ENCODE results near the gene JAK3. TPM values are rescaled to one million over a fixed set of nuclear protein-coding genes. Genes with fewer than 3 reads are reported as not detected.

JAK3 gene
- total RNA-seq, 1 donor from 2014 or later, result 15.9 TPM

DNA sequence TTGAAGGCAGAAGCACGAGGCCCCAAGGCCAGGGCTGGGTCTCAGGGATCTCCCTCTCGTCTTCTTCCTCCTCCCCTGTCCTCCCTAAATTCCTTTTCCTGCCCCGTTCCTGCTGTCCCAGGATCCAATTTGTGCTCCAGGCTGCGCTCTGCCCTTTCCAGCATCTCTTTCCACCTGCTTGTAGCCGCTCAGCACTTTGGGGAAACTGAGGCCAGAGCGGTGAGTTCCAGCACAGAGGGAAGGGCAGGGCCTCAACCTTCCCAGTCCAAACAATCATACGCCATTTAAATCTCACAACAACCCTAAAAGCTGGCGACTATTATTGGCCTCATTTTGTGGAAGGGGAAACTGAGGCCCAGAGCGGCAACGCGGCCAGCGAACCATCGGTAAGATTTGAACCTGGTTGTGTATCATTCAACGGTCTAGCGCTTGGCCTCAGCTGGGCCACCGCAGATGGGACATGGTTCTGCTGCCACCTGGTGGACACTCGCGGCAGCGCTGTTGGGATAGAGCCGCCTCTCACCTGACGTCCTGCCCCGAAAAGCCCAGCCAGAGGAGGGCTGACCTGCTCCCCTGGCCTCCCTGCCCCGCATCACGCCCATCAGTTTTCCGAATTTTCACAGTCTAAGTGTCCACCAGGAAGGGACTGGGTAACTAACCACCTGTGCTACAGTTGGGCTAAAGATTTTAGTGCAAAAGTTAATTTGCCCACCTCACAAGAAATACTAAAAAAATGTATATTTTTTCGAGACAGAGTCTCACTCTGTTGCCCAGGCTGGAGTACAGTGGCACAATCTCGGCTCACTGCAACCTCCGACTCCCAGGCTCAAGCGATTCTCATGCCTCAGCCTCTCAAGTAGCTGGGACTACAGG is 7.7 kb upstream of the JAK3 start:
- peak; percentile 55 to 75 for ATAC-seq
- peak; percentile 98 for TF ChIP-seq CTCF (IDR thresholded peaks at IDR 0.05)
- intact Hi-C loops (cut with DNase I), result no loop called here

DNA sequence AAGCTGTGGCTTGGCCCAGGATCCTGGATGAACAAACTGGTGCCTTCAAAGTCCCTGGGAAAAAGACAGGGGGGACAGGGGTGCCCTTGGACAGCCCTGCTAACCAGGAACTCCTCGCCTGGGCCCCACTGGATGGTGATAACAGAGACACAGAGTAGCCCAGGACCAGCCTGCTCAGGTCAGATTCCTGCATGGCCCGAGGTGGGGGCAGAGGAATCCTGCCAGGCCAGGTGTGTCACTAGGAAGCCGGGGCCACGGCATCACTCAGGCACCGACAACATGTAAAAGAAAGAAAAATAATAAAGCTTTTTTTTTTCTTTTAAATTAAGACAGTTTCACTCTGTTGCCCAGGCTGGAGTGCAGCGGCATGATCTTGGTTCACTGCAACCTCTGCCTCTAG is 6.3 kb upstream of the JAK3 start:
- no peak for ATAC-seq
- TF ChIP-seq CTCF (IDR thresholded peaks at IDR 0.05), result no peak
- H3K27ac ChIP-seq, result no peak overlapping the region
- no peaks in the 10 kb centered on the region for H3K9me3 ChIP-seq
- H3K4me1 ChIP-seq, result peaks cover 8% of the 10 kb centered on the region
- no peak for DNase-seq
- H3K4me3 ChIP-seq, result no peak overlapping the region
- intact Hi-C loops (cut with DNase I), result no loop called here
- no peaks in the 10 kb centered on the region for H3K27me3 ChIP-seq (ENCODE audit: low read depth)
- H3K36me3 ChIP-seq, result no peaks in the 10 kb centered on the region

More for the DNA sequence above, 7.7 kb upstream of the JAK3 start:
- no peaks in the 10 kb centered on the region for H3K36me3 ChIP-seq
- no peak overlapping the region for H3K4me3 ChIP-seq
- no peaks in the 10 kb centered on the region for H3K27me3 ChIP-seq (ENCODE audit: low read depth)
- H3K4me1 ChIP-seq, result peaks cover 11% of the 10 kb centered on the region
- peak; percentile 90 for DNase-seq
- H3K9me3 ChIP-seq, result no peaks in the 10 kb centered on the region
- H3K27ac ChIP-seq, result no peak overlapping the region

DNA sequence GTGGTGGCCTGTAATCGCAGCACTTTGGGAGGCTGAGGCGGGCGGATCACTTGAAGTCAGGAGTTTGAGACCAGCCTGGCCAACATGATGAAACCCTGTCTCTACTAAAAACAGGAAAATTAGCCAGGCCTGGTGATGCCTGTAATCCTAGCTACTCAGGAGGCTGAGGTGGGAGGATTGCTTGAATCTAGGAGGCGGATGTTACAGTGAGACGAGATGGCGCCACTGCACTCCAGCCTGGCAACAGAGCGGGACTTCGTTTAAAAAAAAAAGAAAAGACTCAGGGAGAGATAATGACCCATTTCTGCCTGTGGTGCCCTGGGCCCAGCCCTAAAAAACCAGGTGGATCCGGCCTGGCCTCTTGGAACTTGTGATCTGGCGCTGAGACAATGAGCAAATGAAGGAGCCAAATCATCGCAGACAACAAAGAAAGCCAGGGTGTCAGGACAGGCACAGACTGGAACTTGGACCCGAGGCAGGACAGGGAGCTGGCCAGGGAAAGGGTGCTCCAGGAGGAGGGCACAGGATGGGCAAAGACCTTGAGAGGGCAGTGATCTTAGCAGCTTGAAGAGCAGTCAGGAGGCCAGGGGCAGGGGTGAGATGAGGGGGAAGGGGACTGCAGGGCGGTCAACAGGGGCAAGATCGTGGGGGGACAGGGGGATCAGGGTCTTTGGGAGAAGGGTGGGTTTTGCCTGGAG is 962 bp upstream of the JAK3 start:
- peaks cover 29% of the 10 kb centered on the region for H3K4me1 ChIP-seq
- no peak for ATAC-seq
- intact Hi-C loops (cut with DNase I), result no loop called here

DNA sequence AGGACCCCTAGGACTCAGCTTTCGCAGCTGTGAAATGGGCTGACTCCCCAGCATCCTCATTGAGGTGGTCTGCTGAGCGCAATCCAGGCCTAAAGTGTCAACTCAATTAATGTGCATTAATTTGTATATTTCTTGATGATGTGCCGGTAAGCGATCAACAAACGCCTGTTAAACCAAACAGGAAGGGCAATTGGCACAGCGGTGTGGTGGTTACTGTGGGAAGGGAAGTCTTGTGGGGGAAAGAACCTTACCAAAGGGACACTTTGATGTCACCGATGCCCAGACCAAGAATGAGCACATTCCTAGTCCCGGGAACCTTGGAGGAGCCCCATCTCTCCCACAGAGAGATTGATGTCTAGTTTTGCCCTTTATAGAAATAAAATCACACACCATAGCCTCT is 1.6 kb downstream of the JAK3 start:
- TF ChIP-seq CTCF (IDR thresholded peaks at IDR 0.05), result no peak
- peaks cover 14% of the 10 kb centered on the region for H3K36me3 ChIP-seq
- no peaks in the 10 kb centered on the region for H3K9me3 ChIP-seq
- H3K4me3 ChIP-seq, result peak overlapping the region; percentile 59
- peaks cover 5% of the 10 kb centered on the region for H3K27me3 ChIP-seq (ENCODE audit: low read depth)
- DNase-seq (no peak), ATAC-seq (no peak)
- H3K4me1 ChIP-seq, result peaks cover 26% of the 10 kb centered on the region
- intact Hi-C loops (cut with DNase I), result no loop called here
- no peak overlapping the region for H3K27ac ChIP-seq

More for the DNA sequence above, 962 bp upstream of the JAK3 start:
- DNase-seq, result no peak
- H3K27me3 ChIP-seq (ENCODE audit: low read depth), result peaks cover 5% of the 10 kb centered on the region
- TF ChIP-seq CTCF (IDR thresholded peaks at IDR 0.05), result no peak
- H3K9me3 ChIP-seq, result no peaks in the 10 kb centered on the region
- no peaks in the 10 kb centered on the region for H3K36me3 ChIP-seq
- H3K4me3 ChIP-seq, result no peak overlapping the region
- peak overlapping the region; percentile 86 for H3K27ac ChIP-seq

DNA sequence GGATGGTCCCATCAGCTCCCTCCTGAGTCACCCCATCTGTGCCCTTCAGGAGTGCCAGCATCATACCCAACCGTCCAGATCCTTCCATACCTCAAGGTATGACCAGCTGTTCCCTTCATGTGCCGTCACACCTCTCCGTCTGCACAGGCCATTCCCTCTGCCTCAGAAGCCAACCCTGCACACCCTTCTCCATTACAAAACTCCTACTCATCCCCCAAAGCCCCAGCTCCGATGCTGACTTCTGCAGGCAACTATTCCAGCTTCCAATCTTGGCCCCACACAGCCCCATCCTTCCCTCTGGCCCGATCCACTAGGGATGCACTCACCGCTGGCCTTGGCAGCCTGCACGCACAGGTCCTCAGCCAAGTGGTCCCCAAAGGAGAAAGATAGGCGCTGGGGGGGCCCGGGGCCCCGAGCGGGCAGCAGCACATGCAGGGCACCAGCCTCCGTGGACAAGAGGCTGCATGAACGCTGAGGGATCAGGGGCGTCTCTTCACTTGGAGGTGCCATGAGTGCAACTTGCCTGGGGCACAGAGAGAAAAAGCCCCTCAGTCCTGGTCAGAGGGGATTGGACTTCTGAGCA is 3.8 kb downstream of the JAK3 start:
- DNase-seq (no peak), ATAC-seq (no peak)
- no peak for TF ChIP-seq CTCF (IDR thresholded peaks at IDR 0.05)
- Histone ChIP-seq H3K36me3 (peaks cover 35% of the 10 kb centered on the region), H3K27me3 (ENCODE audit: low read depth) (peaks cover 5% of the 10 kb centered on the region), H3K4me3 (no peak overlapping the region), H3K9me3 (no peaks in the 10 kb centered on the region), H3K27ac (no peak overlapping the region), H3K4me1 (peaks cover 22% of the 10 kb centered on the region)
- intact Hi-C loops (cut with DNase I), result no loop called here
